DOHH2 (cell line): ENCODE measurements around the gene SPRR5.

Experiments
- EZH2phosphoT487 ChIP-seq: fragments of 200-600 bp; sonication (generic); IDR thresholded peaks from 2 replicates; pipeline ENCODE4 v1.6.1; 2017; ENCODE audit warnings: borderline replicate concordance, mild to moderate bottlenecking, antibody characterized with exemption, low read length, moderate library complexity, mixed read lengths
- TF ChIP-seq, protein P1 (sequence below): fragments of 200-600 bp; sonication (generic); IDR thresholded peaks from one replicate; pipeline ENCODE4 v1.5.1; 2014; ENCODE audit warnings: antibody characterized with exemption, mild to moderate bottlenecking, low read depth, low read length; ENCODE audit not compliant: poor library complexity, severe bottlenecking

DNA sequence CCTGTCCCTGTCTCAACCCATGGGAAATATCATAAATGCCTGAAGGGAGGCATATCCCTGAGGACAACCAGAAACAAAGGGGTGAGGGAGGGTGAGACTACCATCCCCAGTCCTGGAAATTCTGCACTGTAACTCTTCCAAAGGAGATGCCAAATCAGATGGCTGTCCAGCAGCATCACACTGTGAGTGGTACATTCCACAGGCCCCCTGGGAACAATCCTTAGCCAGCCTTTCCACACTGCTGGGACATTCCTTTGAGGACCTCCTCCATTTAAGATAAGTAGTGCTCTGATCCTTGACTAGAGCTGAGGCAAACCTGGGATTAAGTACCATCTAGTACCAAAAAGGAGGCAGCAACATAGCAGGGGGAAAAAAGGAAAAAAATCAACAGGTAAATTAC is 27.9 kb upstream of the SPRR5 start:
- TF ChIP-seq, protein P1, sequence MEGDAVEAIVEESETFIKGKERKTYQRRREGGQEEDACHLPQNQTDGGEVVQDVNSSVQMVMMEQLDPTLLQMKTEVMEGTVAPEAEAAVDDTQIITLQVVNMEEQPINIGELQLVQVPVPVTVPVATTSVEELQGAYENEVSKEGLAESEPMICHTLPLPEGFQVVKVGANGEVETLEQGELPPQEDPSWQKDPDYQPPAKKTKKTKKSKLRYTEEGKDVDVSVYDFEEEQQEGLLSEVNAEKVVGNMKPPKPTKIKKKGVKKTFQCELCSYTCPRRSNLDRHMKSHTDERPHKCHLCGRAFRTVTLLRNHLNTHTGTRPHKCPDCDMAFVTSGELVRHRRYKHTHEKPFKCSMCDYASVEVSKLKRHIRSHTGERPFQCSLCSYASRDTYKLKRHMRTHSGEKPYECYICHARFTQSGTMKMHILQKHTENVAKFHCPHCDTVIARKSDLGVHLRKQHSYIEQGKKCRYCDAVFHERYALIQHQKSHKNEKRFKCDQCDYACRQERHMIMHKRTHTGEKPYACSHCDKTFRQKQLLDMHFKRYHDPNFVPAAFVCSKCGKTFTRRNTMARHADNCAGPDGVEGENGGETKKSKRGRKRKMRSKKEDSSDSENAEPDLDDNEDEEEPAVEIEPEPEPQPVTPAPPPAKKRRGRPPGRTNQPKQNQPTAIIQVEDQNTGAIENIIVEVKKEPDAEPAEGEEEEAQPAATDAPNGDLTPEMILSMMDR, result no peak
- TF ChIP-seq EZH2phosphoT487, result no peak
